GM12891 (cell line): ENCODE data around the gene DTX3L.
A peak's percentile ranks its signal among the peaks of the same experiment; 100 is the strongest.

ENCODE experiments used
- POLR2A ChIP-seq: IDR thresholded peaks from 2 replicates; pipeline ENCODE4 v1.6.1; 2011; ENCODE audit warnings: low read depth, low read length, control low read depth
- POLR2AphosphoS5 ChIP-seq: IDR thresholded peaks from 2 replicates; pipeline ENCODE4 v1.6.1; 2011; ENCODE audit warnings: low read depth, low read length, control low read depth
- POU2F2 ChIP-seq: IDR thresholded peaks from 2 replicates; pipeline ENCODE4 v1.6.1; 2011; ENCODE audit warnings: low read depth, mild to moderate bottlenecking, control low read depth, low read length, moderate library complexity
- SPI1 ChIP-seq: IDR thresholded peaks from 2 replicates; pipeline ENCODE4 v1.6.1; 2011; ENCODE audit warnings: low read depth, low read length, control low read depth
- TAF1 ChIP-seq: IDR thresholded peaks from 2 replicates; pipeline ENCODE4 v1.6.1; 2011; ENCODE audit warnings: low read depth, low read length, control low read depth

GRCh38 chr3:122577409-122578031 lies 13.4 kb downstream of the DTX3L start, which contains the start of gene PARP15:
- TF ChIP-seq SPI1 (0 out of 2 replicates have a peak, but pooled peaks have one; percentile 3), POLR2AphosphoS5 (peak; percentile 63), POLR2A (peak; percentile 73), POU2F2 (no peak), TAF1 (peak; percentile 51; the same call in 1 of the 2 replicates)
